Transverse colon (tissue), 4 donors: ENCODE data around the gene TLK1. TPM values are rescaled to one million over a fixed set of nuclear protein-coding genes. Genes with fewer than 3 reads are reported as not detected.

Source experiments
- DNase-seq: peaks from one replicate; pipeline ENCODE4 v3.0.0-alpha.2; 2019
- H3K27ac ChIP-seq, 4 donors: fragments of 200-600 bp; sonication (generic); 2 replicates each; pipeline ENCODE4 v1.5.1; 2016 to 2018; ENCODE audit warnings: inconsistent platforms in 4 of 4
- H3K27me3 ChIP-seq: fragments of 200-600 bp; sonication (generic); 2 replicates; pipeline ENCODE4 v1.5.1; 2017; ENCODE audit warnings: inconsistent platforms
- H3K36me3 ChIP-seq, 4 donors: fragments of 200-600 bp; sonication (generic); 2 replicates each; pipeline ENCODE4 v1.5.1; 2017 to 2019; ENCODE audit warnings: inconsistent platforms in 4 of 4
- H3K4me1 ChIP-seq, 4 donors: fragments of 200-600 bp; sonication (generic); 2 replicates each; pipeline ENCODE4 v1.5.1; 2017 to 2020; ENCODE audit warnings: inconsistent platforms in 4 of 4
- H3K4me3 ChIP-seq, 4 donors: fragments of 200-600 bp; sonication (generic); 1 replicate in 1 of 4; 2 replicates in 3 of 4; pipeline versions ENCODE4 v1.5.1 to v1.6.1; 2017 to 2019; ENCODE audit warnings: inconsistent platforms in 4 of 4
- H3K9me3 ChIP-seq, 2 donors: fragments of 200-600 bp; sonication (generic); 2 replicates each; pipeline ENCODE4 v1.5.1; 2017 to 2019; ENCODE audit warnings: inconsistent platforms in 2 of 2
- CTCF ChIP-seq, 5 experiments: fragments of 200-600 bp in 3 of 5; fragments of 450-650 bp in 2 of 5; sonication (generic) in 3 of 5; IDR thresholded peaks; 1 replicate in 2 of 5; 2 replicates in 3 of 5; pipeline ENCODE4 v1.5.1; 2016 to 2017; ENCODE audit warnings: antibody characterized with exemption in 5 of 5, inconsistent platforms in 3 of 5, mild to moderate bottlenecking in 2 of 5, moderate library complexity in 1 of 5
- EP300 ChIP-seq: sonication (generic); formaldehyde crosslinking; IDR thresholded peaks from one replicate; pipeline ENCODE4 v1.6.1; 2017; ENCODE audit warnings: antibody characterized with exemption, low read depth
- POLR2A ChIP-seq: fragments of 450-650 bp; IDR thresholded peaks from one replicate; pipeline ENCODE4 v1.6.1; 2016; ENCODE audit warnings: antibody characterized with exemption, mild to moderate bottlenecking, moderate library complexity
- POLR2AphosphoS5 ChIP-seq, 3 donors: sonication (generic); formaldehyde crosslinking; IDR thresholded peaks; one replicate each; pipeline ENCODE4 v1.6.1; 2016; ENCODE audit warnings: antibody characterized with exemption in 3 of 3
- WGBS, 2 donors: methylation state at CpG; one replicate each; pipeline ENCODE4 v1.1.5; 2018; ENCODE audit warnings: low coverage in 1 of 2; 5-methylcytosine and 5-hydroxymethylcytosine counted together
- in situ Hi-C, 4 donors: fragments of 200-750 bp; cut with MboI; loops; one replicate each; pipeline versions ENCODE4 v1.15.0 to v1.15.1; 2017; ENCODE audit warnings: low sequenced_read_pairs in 3 of 4, low pct_ligation_motif_present in 1 of 4, low pct_unique_long_range_greater_than_20kb in 1 of 4
- intact Hi-C: fragments of 100-400 bp; cut with DNase I; formaldehyde crosslinking; loops from one replicate; pipeline ENCODE4 v1.15.1; 2023; ENCODE audit warnings: low total_unique reads
- total RNA-seq, 4 donors: library from RNA; depleted of rRNA; stranded (reverse); fragments of >200 nt; gene quantifications; one replicate each; pipeline ENCODE4 v1.1.0, GENCODE V29; 2016

The TLK1 gene
- total RNA-seq, 4 donors from 2014 or later = 39.6 to 76.3 (median 53.2) TPM

- in situ Hi-C loops = loop anchor here in 3 of 4 donors (10.0 to 25.0 kb wide), 3 partner anchors 197 to 459 kb away; partner anchors contain the start of gene TLK1 (in 1 of the 3)
- WGBS, 2 donors = 83 to 86% methylated on average over 5 to 20 of the region's 20 CpGs
These were observed 195.1 kb downstream of the TLK1 start for GRCh38 chr2:170965446-170966225.

GRCh38 chr2:170963386-170963785 is 197.3 kb downstream of the TLK1 start:
- DNase-seq = no peak

More at GRCh38 chr2:170965446-170966225, 195.1 kb downstream of the TLK1 start:
- TF ChIP-seq CTCF (IDR thresholded peaks at IDR 0.05) (no peak), POLR2A (no peak), EP300 (no peak), POLR2AphosphoS5 (IDR thresholded peaks at IDR 0.05) (no peak)
- Histone ChIP-seq H3K4me3 (no peak overlapping the region), H3K27ac (no peak overlapping the region), H3K9me3 (no peaks in the 10 kb centered on the region), H3K27me3 (no peaks in the 10 kb centered on the region), H3K4me1 (no peaks in the 10 kb centered on the region), H3K36me3 (peaks cover 0 to 58% (median 22%) of the 10 kb centered on the region in 4 donors)
- intact Hi-C loops = no loop called here
- DNase-seq = no peak

GRCh38 chr2:170953941-170954340 is 206.8 kb downstream of the TLK1 start:
- Histone ChIP-seq H3K4me1 (no peaks in the 10 kb centered on the region), H3K4me3 (no peak overlapping the region), H3K9me3 (no peaks in the 10 kb centered on the region), H3K36me3 (peaks cover 0 to 88% (median 40%) of the 10 kb centered on the region in 4 donors), H3K27me3 (no peaks in the 10 kb centered on the region), H3K27ac (no peak overlapping the region)
- intact Hi-C loops = no loop called here
- WGBS, 2 donors = 61 to 81% methylated on average over 3 to 4 of the region's 4 CpGs
- TF ChIP-seq CTCF (IDR thresholded peaks at IDR 0.05) = no peak
- TF ChIP-seq EP300 = no peak
- TF ChIP-seq POLR2AphosphoS5 (IDR thresholded peaks at IDR 0.05) = no peak
- TF ChIP-seq POLR2A = no peak
- in situ Hi-C loops = loop anchor here in 2 of 4 donors (25.0 kb wide), 2 partner anchors 208 to 458 kb away; partner anchors contain the start of gene TLK1 (in 1 of the 2)
- DNase-seq = no peak

More at GRCh38 chr2:170963386-170963785, 197.3 kb downstream of the TLK1 start:
- Histone ChIP-seq H3K27me3 (no peaks in the 10 kb centered on the region), H3K27ac (no peak overlapping the region), H3K36me3 (peaks cover 0 to 71% (median 29%) of the 10 kb centered on the region in 4 donors), H3K4me3 (no peak overlapping the region), H3K9me3 (no peaks in the 10 kb centered on the region), H3K4me1 (no peaks in the 10 kb centered on the region)
- intact Hi-C loops (no loop called here), in situ Hi-C loops (loop anchor here in 3 of 4 donors (10.0 to 25.0 kb wide), 3 partner anchors 199 to 461 kb away; partner anchors contain the start of gene TLK1 (in 1 of the 3))
- no peak for TF ChIP-seq CTCF (IDR thresholded peaks at IDR 0.05)
- no peak for TF ChIP-seq POLR2A
- TF ChIP-seq EP300 = no peak
- TF ChIP-seq POLR2AphosphoS5 (IDR thresholded peaks at IDR 0.05) = no peak
- WGBS, 2 donors = 79 to 86% methylated on average over 2 to 5 of the region's 5 CpGs

- Histone ChIP-seq H3K4me3 (no peak overlapping the region), H3K27me3 (no peaks in the 10 kb centered on the region), H3K9me3 (no peaks in the 10 kb centered on the region), H3K27ac (no peak overlapping the region), H3K36me3 (peaks cover 0 to 64% (median 22%) of the 10 kb centered on the region in 4 donors), H3K4me1 (peaks cover 0 to 5% (median 0%) of the 10 kb centered on the region in 4 donors)
- in situ Hi-C loops (loop anchor here in 2 of 4 donors (25.0 kb wide), 2 partner anchors 212 to 462 kb away; partner anchors contain the start of gene TLK1 (in 1 of the 2)), intact Hi-C loops (no loop called here)
- TF ChIP-seq POLR2AphosphoS5 (IDR thresholded peaks at IDR 0.05) = no peak
- TF ChIP-seq EP300 = no peak
- TF ChIP-seq POLR2A = no peak
- TF ChIP-seq CTCF (IDR thresholded peaks at IDR 0.05) = no peak
- WGBS, 2 donors = 79 to 82% methylated on average over 3 to 4 of the region's 4 CpGs
- no peak for DNase-seq
These were observed 210.4 kb downstream of the TLK1 start for GRCh38 chr2:170950221-170950761.
